Mucosa of rectum (tissue), 2 donors: Measurements from ENCODE around the gene DNER.
"Not testable (repeated sequence)": the region's sequence is repeated elsewhere in the genome, so short reads cannot be mapped to it uniquely, and the experiment has no call there.

Source experiments
- H3K27ac ChIP-seq, 2 donors: one replicate each; pipeline ENCODE4 v1.7.0; 2013; ENCODE audit warnings: inconsistent platforms in 2 of 2, low read depth in 2 of 2, low read length in 2 of 2
- H3K27me3 ChIP-seq, 2 donors: one replicate each; pipeline ENCODE4 v1.7.0; 2013; ENCODE audit warnings: low read length in 2 of 2; ENCODE audit not compliant: control insufficient read depth in 2 of 2, insufficient read depth in 2 of 2
- H3K36me3 ChIP-seq, 2 donors: one replicate each; pipeline ENCODE4 v1.7.0; 2013; ENCODE audit warnings: low read length in 2 of 2; ENCODE audit not compliant: control insufficient read depth in 2 of 2, insufficient read depth in 2 of 2
- H3K4me1 ChIP-seq, 2 donors: one replicate each; pipeline ENCODE4 v1.7.0; 2013; ENCODE audit warnings: low read length in 2 of 2, mild to moderate bottlenecking in 1 of 2; ENCODE audit not compliant: control insufficient read depth in 2 of 2, insufficient read depth in 2 of 2
- H3K4me3 ChIP-seq, 2 donors: one replicate each; pipeline ENCODE4 v1.7.0; 2013; ENCODE audit warnings: low read length in 2 of 2
- H3K9ac ChIP-seq, 2 donors: one replicate each; pipeline ENCODE4 v1.7.0; 2013; ENCODE audit warnings: low read length in 2 of 2, low read depth in 1 of 2, mild to moderate bottlenecking in 1 of 2
- H3K9me3 ChIP-seq, 2 donors: one replicate each; pipeline ENCODE4 v1.7.0; 2013; ENCODE audit warnings: low read length in 2 of 2; ENCODE audit not compliant: control insufficient read depth in 2 of 2
- donor health status: healthy.
- donor health status: Normal muscosa, but diverticular disease.

DNER gene

GRCh38 chr2:229734410-229734809, 20.1 kb upstream of the DNER start:
- H3K4me1 ChIP-seq: no peaks in the 10 kb centered on the region
- peaks cover 0 to 2% of the 10 kb centered on the region in 2 donors for H3K27me3 ChIP-seq
- no peak overlapping the region for H3K9ac ChIP-seq
- H3K4me3 ChIP-seq: no peak overlapping the region
- no peaks in the 10 kb centered on the region for H3K36me3 ChIP-seq
- H3K27ac ChIP-seq: no peak overlapping the region
- no peaks in the 10 kb centered on the region for H3K9me3 ChIP-seq

GRCh38 chr2:229733611-229734245, 19.4 kb upstream of the DNER start:
- Histone ChIP-seq H3K27ac (no peak overlapping the region), H3K4me3 (no peak overlapping the region), H3K9me3 (no peaks in the 10 kb centered on the region), H3K36me3 (no peaks in the 10 kb centered on the region), H3K27me3 (peaks cover 0 to 2% of the 10 kb centered on the region in 2 donors), H3K4me1 (no peaks in the 10 kb centered on the region), H3K9ac (no peak overlapping the region)

GRCh38 chr2:229732897-229733296, 18.5 kb upstream of the DNER start:
- Histone ChIP-seq H3K4me3 (no peak overlapping the region), H3K9ac (no peak overlapping the region), H3K27ac (no peak overlapping the region)

GRCh38 chr2:229731916-229732315, 17.6 kb upstream of the DNER start:
- peaks cover 0 to 2% of the 10 kb centered on the region in 2 donors for H3K27me3 ChIP-seq
- H3K4me3 ChIP-seq: no peak overlapping the region
- H3K9me3 ChIP-seq: no peaks in the 10 kb centered on the region

More at GRCh38 chr2:229732897-229733296, 18.5 kb upstream of the DNER start:
- Histone ChIP-seq H3K4me1 (no peaks in the 10 kb centered on the region), H3K27me3 (peaks cover 0 to 2% of the 10 kb centered on the region in 2 donors), H3K9me3 (no peaks in the 10 kb centered on the region), H3K36me3 (no peaks in the 10 kb centered on the region)

GRCh38 chr2:229731363-229731762, 17.0 kb upstream of the DNER start:
- H3K36me3 ChIP-seq: no peaks in the 10 kb centered on the region
- H3K4me3 ChIP-seq: no peak overlapping the region
- peaks cover 0 to 2% of the 10 kb centered on the region in 2 donors for H3K27me3 ChIP-seq
- no peaks in the 10 kb centered on the region for H3K4me1 ChIP-seq
- no peak overlapping the region for H3K27ac ChIP-seq
- H3K9ac ChIP-seq: no peak overlapping the region
- H3K9me3 ChIP-seq: no peaks in the 10 kb centered on the region

More at GRCh38 chr2:229731916-229732315, 17.6 kb upstream of the DNER start:
- H3K36me3 ChIP-seq: no peaks in the 10 kb centered on the region
- H3K9ac ChIP-seq: no peak overlapping the region
- H3K4me1 ChIP-seq: no peaks in the 10 kb centered on the region
- no peak overlapping the region for H3K27ac ChIP-seq

GRCh38 chr2:229728370-229728769, 14.0 kb upstream of the DNER start:
- Histone ChIP-seq H3K9me3 (no peaks in the 10 kb centered on the region), H3K27ac (no peak overlapping the region), H3K36me3 (no peaks in the 10 kb centered on the region), H3K9ac (no peak overlapping the region), H3K4me3 (no peak overlapping the region), H3K27me3 (peaks cover 0 to 2% of the 10 kb centered on the region in 2 donors), H3K4me1 (no peaks in the 10 kb centered on the region)

GRCh38 chr2:229726643-229727042, 12.3 kb upstream of the DNER start:
- H3K27me3 ChIP-seq: no peaks in the 10 kb centered on the region
- no peak overlapping the region for H3K9ac ChIP-seq
- H3K27ac ChIP-seq: no peak overlapping the region
- no peaks in the 10 kb centered on the region for H3K9me3 ChIP-seq
- no peak overlapping the region for H3K4me3 ChIP-seq
- H3K4me1 ChIP-seq: no peaks in the 10 kb centered on the region
- H3K36me3 ChIP-seq: no peaks in the 10 kb centered on the region

- no peak overlapping the region for H3K4me3 ChIP-seq
- no peaks in the 10 kb centered on the region for H3K27me3 ChIP-seq
- no peak overlapping the region for H3K27ac ChIP-seq
- no peak overlapping the region for H3K9ac ChIP-seq
- no peaks in the 10 kb centered on the region for H3K4me1 ChIP-seq
- no peaks in the 10 kb centered on the region for H3K36me3 ChIP-seq
- H3K9me3 ChIP-seq: no peaks in the 10 kb centered on the region
Observed at GRCh38 chr2:229725716-229726574, 11.6 kb upstream of the DNER start.

- H3K9ac ChIP-seq, H3K27ac ChIP-seq, H3K4me1 ChIP-seq, H3K9me3 ChIP-seq, H3K27me3 ChIP-seq, H3K4me3 ChIP-seq, H3K36me3 ChIP-seq: not testable (repeated sequence)
Observed at GRCh38 chr2:229723192-229723591, 8.8 kb upstream of the DNER start.

- Histone ChIP-seq H3K27ac (no peak overlapping the region), H3K4me3 (no peak overlapping the region), H3K36me3 (no peaks in the 10 kb centered on the region), H3K27me3 (peaks cover 16 to 23% of the 10 kb centered on the region in 2 donors), H3K9ac (no peak overlapping the region), H3K9me3 (no peaks in the 10 kb centered on the region), H3K4me1 (no peaks in the 10 kb centered on the region)
Observed at GRCh38 chr2:229719926-229720647, 5.7 kb upstream of the DNER start.
